Stimulated activated CD8-positive, alpha-beta memory T cell treated with anti-CD3 and anti-CD28 coated beads, Interleukin-12 subunit alpha, Interleukin-12 subunit beta, amount 100 ng/mL, for 24 hours (primary cell): ENCODE data around the gene LRIG2.
"Not testable (repeated sequence)": the region's sequence is repeated elsewhere in the genome, so short reads cannot be mapped to it uniquely, and the experiment has no call there.

Experiments
- DNase-seq: peaks from one replicate; pipeline ENCODE4 v3.0.0-alpha.2; 2020; ENCODE audit errors: extremely low read depth

Gene LRIG2

GRCh38 chr1:113129529-113130185, 56.7 kb downstream of the LRIG2 start:
- DNase-seq = no peak

DNA sequence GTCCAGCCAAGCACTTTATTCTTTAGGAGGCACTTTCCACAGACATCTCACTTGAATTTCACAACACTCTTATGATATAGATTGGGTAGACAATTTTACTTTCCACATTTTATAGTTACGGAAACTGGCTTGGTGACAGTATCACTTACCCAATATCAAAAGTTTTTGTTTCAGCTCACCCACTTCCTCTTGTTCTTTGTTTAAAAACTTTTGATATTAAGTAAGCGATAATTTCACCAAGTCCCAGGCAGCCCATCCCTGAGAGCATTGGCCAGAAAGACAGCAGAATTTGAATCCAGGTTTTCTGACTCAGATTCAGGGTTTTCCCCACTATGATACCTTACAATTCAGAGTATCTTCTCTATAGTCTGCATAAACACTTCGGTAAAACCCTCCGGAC, 60.0 kb downstream of the LRIG2 start:
- no peak for DNase-seq

DNA sequence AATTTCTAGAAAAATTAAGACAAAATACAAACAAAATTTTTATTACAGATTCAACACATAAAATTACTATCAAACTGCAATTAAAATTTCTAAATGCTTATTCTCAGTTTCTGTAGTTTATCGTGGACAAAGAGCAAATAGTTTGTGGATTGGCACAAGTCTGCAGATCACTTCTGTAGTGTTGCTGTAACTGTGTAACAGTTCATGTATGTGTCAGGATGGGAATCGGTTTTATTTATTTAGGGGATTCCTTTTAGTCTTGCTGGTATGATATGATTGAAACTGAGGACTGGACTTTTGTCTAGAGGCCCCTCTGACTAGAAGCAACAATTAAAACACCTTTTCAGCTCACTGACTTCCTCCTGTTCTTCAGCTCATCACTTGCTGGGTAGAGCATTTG, 60.8 kb downstream of the LRIG2 start:
- DNase-seq = no peak

GRCh38 chr1:113135460-113135859, 62.5 kb downstream of the LRIG2 start:
- no peak for DNase-seq

GRCh38 chr1:113136476-113136875, 63.5 kb downstream of the LRIG2 start:
- no peak for DNase-seq

- no peak for DNase-seq
Observed at GRCh38 chr1:113137563-113137962, 64.6 kb downstream of the LRIG2 start.

- no peak for DNase-seq
Observed at GRCh38 chr1:113138778-113139177, 65.8 kb downstream of the LRIG2 start.

GRCh38 chr1:113140176-113140575, 67.2 kb downstream of the LRIG2 start:
- DNase-seq = no peak

- DNase-seq = no peak
Observed at GRCh38 chr1:113140588-113141446, 67.8 kb downstream of the LRIG2 start.

DNA sequence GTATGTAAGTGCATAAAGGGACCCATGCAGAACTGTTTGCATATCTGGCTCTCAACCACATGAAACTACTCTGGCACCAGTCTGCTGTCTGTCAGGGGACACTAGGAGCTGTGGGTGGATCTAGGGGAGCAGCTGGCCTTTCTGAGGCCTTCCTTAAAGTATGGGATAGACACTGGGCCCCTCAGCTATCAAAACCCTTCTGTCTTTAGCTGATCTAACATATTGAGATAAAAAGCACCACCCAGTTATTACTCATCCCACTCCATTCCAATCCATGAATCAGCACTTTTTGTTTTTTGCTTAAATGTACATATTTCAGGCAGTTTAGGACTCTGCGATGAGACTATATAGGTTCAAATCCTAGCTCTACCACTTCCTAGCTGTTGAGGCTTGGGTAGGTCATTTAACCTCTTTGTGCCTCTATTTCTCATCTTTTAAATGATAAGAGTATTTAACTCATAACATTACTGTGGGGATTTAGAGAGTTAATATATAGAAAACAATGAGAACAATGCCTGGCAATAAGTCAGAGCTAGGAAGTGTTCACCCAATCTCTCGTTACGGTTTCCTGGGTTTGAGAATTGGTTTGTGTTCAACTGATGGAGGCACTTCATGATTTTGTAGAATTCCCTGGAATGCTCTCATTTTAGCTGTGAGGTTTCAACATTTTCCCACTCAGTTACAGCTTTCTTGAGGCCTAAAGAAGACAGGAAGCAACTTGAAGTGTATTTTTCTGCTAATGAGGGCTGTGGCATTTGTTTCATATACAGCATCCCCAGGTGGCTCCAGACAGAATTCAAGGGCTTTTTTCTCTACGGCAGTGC, 68.9 kb downstream of the LRIG2 start:
- DNase-seq = no peak

GRCh38 chr1:113142791-113143190, 69.8 kb downstream of the LRIG2 start:
- DNase-seq = no peak

DNA sequence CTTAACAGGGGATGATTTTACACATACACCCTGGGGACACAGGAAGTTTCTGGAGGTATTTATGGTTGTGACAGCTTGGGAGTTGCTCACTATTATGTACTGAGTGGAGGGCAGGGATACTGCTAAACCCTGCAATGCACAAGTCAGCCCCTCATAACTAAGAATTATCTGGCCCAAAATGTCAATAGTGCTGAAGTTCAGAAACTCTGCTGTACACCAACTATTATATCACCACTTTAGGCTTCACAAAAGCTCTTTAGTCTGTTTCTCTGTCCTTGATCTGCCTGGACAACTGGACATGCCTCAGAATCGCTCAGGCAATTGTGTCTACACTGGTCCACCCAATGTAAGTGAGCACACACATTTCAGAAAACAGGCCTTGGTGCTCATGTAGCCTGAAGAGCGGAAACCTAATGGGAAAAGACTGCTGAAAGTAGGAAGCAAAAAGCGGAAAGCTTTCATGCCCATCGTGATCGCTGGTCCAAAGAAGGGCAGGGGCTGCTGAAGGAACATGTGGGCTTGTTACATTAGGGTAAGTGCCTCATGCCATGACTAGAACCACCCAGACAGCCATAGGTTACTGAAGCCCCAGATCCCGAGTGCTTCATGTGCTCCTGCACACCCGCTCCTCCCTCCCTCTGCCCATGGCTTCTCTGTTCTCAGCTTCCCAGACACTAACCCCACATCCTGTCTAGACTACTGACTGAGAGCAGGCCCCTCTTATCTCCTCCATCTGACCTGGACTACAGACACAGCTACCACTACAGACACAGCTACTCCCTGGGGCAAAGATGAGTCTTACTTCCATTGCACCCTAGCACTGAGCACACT, 73.5 kb downstream of the LRIG2 start:
- no peak for DNase-seq

GRCh38 chr1:113147073-113147625, 74.2 kb downstream of the LRIG2 start:
- no peak for DNase-seq

GRCh38 chr1:113147826-113148225, 74.8 kb downstream of the LRIG2 start:
- DNase-seq = no peak

- not testable (repeated sequence) for DNase-seq
Observed at GRCh38 chr1:113150494-113150893, 77.5 kb downstream of the LRIG2 start.

- DNase-seq = no peak
Observed at GRCh38 chr1:113153116-113153803, 80.3 kb downstream of the LRIG2 start.

DNA sequence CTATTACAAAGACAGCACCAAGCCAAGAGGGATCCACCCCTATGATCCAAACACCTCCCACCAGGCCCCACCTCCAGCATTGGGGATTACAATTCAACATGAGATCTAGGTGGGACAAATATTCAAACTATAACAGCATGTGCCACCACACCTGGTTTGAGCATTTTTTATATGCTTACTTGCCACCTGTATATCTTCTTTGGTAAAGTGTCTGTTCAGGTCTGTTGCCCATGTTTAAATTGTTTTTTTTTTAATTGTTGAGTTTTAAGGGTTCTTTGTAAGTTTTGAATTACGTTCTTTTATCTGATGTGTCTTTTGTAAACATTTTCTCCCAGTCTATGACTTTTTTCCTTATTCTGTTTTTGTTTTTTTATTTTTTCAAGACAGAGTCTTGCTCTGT, 83.4 kb downstream of the LRIG2 start:
- DNase-seq = no peak

GRCh38 chr1:113158743-113159142, 85.7 kb downstream of the LRIG2 start:
- not testable (repeated sequence) for DNase-seq

DNA sequence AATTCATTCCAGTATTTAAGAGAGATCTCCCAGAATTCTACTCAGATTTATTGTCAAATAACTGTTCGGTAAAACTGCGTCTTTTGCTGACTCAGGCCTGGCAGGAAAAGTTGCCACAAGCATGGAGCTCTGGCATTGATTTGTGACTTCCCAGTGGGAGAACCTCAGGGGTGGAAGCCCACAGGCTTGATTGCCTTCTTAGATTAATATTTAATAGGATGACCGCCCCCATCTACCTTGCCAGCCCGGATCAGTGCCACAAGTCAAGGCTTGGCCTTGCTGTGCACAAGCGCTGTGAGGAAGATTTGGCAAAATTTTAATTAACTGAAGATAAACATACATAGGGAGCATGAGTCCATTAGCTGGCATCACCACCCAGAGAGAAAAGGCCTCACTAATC, 93.5 kb downstream of the LRIG2 start:
- no peak for DNase-seq

DNA sequence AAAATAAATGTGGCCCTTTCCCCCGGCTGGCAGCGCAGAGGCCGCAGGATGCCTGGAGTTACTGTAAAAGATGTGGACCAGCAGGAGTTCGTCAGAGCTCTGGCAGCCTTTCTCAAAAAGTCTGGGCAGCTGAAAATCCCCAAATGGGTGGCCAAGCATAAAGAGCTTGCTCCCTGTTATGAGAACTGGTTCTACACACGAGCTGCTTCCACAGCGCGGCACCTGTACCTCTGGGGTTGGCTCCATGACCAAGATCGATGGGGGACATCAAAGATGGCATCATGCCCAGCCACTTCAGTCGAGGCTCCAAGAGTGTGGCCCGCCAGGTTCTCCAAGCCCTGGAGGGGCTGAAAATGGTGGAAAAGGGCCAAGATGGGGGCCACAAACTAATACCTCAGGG, 95.9 kb downstream of the LRIG2 start:
- no peak for DNase-seq

GRCh38 chr1:113169591-113169990, 96.6 kb downstream of the LRIG2 start:
- DNase-seq = no peak
